ENCODE measurements around the gene PACS2.
"Not testable (repeated sequence)": the region's sequence is repeated elsewhere in the genome, so short reads cannot be mapped to it uniquely, and the experiment has no call there.

The PACS2 gene

DNA sequence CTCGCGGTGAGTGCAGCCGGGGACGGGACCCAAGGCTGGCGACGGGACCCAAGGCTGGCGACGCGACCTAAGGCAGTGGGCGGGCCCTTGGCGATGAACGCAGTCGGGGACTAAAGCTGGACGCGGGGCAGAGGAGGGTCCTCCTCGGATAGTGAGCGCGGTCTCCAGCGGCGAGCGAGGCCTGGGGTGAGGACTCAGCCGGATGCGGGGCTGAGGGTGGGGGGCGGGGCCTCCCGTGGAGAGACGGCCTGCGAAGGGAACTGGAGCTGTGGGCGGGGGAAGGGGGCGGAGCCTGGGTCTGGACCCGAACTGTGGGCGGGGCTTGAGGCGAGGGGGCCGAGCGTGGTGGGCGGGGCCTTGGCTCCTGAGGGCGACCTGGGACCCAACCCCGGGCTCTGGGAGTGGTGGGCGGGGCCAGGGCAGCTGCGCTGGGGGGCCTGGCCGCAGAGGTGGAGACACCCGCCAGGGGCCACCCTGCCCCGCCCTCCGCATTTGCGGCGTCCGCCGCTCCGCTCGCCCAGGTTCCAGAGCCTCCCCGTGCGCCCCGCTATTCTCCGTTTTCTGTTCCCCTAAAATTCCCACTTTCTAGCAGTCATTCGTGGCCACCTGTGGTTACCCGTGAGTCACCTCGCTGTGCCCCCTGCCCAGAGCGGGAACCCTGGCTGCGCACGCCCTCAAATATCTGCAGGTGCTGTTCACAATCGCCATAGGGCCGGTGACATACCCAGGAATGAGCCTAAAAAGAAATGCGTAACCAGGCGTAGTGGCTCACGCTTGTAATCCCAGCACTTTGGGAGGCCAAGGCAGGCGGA is 13.2 kb upstream of the PACS2 start:
- H3K4me3 ChIP-seq (ENCODE audit: low read depth, low read length), result peak overlapping the region; percentile 49
- peak; percentile 93 for DNase-seq (ENCODE audit: low read depth)
- TF ChIP-seq POLR2A (IDR thresholded peaks at IDR 0.05; ENCODE audit: extremely low read depth, insufficient read length), result peak; percentile 42
- TF ChIP-seq, protein P1, sequence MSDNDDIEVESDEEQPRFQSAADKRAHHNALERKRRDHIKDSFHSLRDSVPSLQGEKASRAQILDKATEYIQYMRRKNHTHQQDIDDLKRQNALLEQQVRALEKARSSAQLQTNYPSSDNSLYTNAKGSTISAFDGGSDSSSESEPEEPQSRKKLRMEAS (IDR thresholded peaks at IDR 0.05; ENCODE audit: low read depth, low read length), result no peak
- 0 out of 2 replicates have a peak, but pooled peaks have one; percentile 7 for TF ChIP-seq MYC (IDR thresholded peaks at IDR 0.05; ENCODE audit: low read depth, low read length)
- TF ChIP-seq, protein P2, sequence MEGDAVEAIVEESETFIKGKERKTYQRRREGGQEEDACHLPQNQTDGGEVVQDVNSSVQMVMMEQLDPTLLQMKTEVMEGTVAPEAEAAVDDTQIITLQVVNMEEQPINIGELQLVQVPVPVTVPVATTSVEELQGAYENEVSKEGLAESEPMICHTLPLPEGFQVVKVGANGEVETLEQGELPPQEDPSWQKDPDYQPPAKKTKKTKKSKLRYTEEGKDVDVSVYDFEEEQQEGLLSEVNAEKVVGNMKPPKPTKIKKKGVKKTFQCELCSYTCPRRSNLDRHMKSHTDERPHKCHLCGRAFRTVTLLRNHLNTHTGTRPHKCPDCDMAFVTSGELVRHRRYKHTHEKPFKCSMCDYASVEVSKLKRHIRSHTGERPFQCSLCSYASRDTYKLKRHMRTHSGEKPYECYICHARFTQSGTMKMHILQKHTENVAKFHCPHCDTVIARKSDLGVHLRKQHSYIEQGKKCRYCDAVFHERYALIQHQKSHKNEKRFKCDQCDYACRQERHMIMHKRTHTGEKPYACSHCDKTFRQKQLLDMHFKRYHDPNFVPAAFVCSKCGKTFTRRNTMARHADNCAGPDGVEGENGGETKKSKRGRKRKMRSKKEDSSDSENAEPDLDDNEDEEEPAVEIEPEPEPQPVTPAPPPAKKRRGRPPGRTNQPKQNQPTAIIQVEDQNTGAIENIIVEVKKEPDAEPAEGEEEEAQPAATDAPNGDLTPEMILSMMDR (IDR thresholded peaks at IDR 0.05; ENCODE audit: low read depth, low read length), result no peak

DNA sequence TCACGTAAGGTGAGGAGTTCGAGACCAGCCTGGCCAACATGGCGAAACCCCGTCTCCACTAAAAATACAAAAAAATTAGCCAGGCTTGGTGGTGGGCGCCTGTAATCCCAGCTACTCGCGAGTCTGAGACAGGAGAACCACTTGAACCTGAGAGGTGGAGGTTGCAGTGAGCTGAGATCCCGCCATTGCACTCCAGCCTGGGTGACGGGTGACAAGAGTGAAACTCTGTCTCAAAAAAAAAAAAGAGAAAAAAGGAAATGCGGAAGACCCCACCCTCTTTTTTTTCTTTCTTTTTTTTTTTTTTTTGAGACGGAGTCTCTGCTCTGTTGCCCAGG is 12.7 kb upstream of the PACS2 start:
- H3K4me3 ChIP-seq (ENCODE audit: low read depth, low read length), result peak overlapping the region; percentile 48
- DNase-seq (ENCODE audit: low read depth), result not testable (repeated sequence)

DNA sequence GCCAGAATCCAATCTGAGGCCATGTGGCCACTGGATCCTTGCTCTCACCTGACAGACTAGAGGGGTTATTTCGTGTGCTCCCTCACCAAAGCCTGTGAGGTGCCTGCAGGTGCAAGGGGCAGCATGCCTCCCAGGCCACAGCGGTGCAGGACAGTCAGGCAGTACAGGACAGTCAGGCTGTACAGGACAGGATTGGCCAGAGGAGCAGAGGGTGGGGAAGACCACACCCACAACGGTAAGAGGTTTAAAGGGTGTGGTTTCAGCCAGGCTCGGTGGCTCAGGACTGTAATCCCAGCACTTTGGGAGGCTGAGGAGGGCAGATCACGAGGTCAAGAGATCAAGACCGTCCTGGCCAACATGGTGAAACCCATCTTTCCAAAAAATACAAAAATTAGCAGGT is 10.6 kb upstream of the PACS2 start:
- H3K4me3 ChIP-seq (ENCODE audit: low read depth, low read length), result no peak overlapping the region
- DNase-seq (ENCODE audit: low read depth), result no peak
- TF ChIP-seq, protein P1 (IDR thresholded peaks at IDR 0.05; ENCODE audit: low read depth, low read length), result no peak
- no peak for TF ChIP-seq POLR2A (IDR thresholded peaks at IDR 0.05; ENCODE audit: extremely low read depth, insufficient read length)
- TF ChIP-seq, protein P2 (IDR thresholded peaks at IDR 0.05; ENCODE audit: low read depth, low read length), result no peak
- TF ChIP-seq MYC (IDR thresholded peaks at IDR 0.05; ENCODE audit: low read depth, low read length), result no peak

DNA sequence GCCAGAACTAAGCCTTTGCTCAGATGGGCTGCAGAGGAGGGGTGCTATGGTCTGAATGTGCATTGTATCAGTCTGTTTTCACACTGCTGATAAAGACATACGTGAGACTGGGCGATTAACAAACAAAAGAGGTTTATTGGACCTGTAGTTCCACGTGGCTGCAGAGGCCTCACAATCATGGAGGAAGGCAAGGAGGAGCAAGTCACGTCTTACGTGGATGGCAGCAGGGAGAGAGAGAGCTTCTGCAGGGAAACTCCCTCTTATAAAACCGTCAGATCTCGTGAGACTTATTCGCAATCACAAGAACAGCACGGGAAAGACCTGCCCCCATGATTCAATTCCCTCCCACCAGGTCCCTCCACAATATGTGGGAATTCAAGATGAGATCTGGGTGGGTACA is 10.0 kb upstream of the PACS2 start:
- TF ChIP-seq POLR2A (IDR thresholded peaks at IDR 0.05; ENCODE audit: extremely low read depth, insufficient read length) (no peak), MYC (IDR thresholded peaks at IDR 0.05; ENCODE audit: low read depth, low read length) (no peak)
- TF ChIP-seq, protein P1 (IDR thresholded peaks at IDR 0.05; ENCODE audit: low read depth, low read length), result no peak
- TF ChIP-seq, protein P2 (IDR thresholded peaks at IDR 0.05; ENCODE audit: low read depth, low read length), result no peak
- no peak for DNase-seq (ENCODE audit: low read depth)
- H3K4me3 ChIP-seq (ENCODE audit: low read depth, low read length), result no peak overlapping the region

DNA sequence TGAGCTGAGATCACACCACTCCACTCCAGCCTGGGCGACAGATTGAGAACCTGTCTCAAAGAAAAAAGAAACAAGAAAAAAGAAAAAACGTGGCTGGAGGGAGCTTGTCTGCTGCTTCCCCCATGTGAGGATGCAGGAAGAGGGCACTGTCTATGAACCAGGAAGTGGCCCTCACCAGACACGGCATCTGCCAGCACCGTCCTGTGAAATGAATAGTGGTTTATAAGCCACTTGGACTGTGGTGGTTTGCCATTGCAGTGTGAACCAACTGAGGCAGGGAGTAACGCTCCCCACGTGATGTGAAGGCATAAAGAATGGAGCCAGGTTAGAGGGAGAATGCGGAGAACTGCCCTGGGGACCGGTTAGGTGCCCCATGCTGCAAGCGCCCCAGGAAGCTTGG is 9.2 kb upstream of the PACS2 start:
- TF ChIP-seq, protein P2 (IDR thresholded peaks at IDR 0.05; ENCODE audit: low read depth, low read length), result no peak
- TF ChIP-seq POLR2A (IDR thresholded peaks at IDR 0.05; ENCODE audit: extremely low read depth, insufficient read length) (no peak), MYC (IDR thresholded peaks at IDR 0.05; ENCODE audit: low read depth, low read length) (no peak)
- TF ChIP-seq, protein P1 (IDR thresholded peaks at IDR 0.05; ENCODE audit: low read depth, low read length), result no peak
- DNase-seq (ENCODE audit: low read depth), result no peak
- no peak overlapping the region for H3K4me3 ChIP-seq (ENCODE audit: low read depth, low read length)

DNA sequence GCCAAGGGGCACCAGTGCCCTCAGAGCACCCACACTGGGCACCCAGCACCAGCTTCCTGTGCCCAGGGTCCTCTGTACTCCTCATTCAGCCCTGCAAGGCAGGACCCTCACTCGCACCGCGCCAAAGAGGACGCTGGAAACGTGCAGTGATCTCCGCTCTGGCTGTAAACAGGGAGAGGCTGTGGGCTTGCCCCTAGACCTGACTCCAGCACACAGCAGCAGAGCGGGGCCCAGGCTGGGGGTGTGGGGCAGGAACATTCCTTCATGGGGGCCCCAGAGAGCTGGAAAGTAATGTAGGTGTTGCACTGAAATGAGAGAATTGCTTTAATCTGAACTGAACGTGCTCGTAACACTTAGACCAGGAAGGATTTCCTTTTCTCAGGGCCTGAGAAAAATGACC is 8.8 kb upstream of the PACS2 start:
- TF ChIP-seq, protein P1 (IDR thresholded peaks at IDR 0.05; ENCODE audit: low read depth, low read length), result no peak
- TF ChIP-seq POLR2A (IDR thresholded peaks at IDR 0.05; ENCODE audit: extremely low read depth, insufficient read length) (no peak), MYC (IDR thresholded peaks at IDR 0.05; ENCODE audit: low read depth, low read length) (no peak)
- TF ChIP-seq, protein P2 (IDR thresholded peaks at IDR 0.05; ENCODE audit: low read depth, low read length), result no peak
- no peak for DNase-seq (ENCODE audit: low read depth)

More for the DNA sequence above, 8.8 kb upstream of the PACS2 start:
- H3K4me3 ChIP-seq (ENCODE audit: low read depth, low read length), result no peak overlapping the region
